ENCODE data around the gene TFRC.
A peak's percentile ranks its signal among the peaks of the same experiment; 100 is the strongest.
"Not testable (repeated sequence)": the region's sequence is repeated elsewhere in the genome, so short reads cannot be mapped to it uniquely, and the experiment has no call there.

TFRC gene

GRCh38 chr3:196081002-196081833 lies 672 bp downstream of the TFRC start:
- DNase-seq = peak; percentile 74

GRCh38 chr3:196080101-196080846 lies 1.6 kb downstream of the TFRC start:
- DNase-seq = not testable (repeated sequence)

- DNase-seq = no peak
These were observed 2.2 kb downstream of the TFRC start for GRCh38 chr3:196079682-196080081.

- no peak for DNase-seq
These were observed 6.9 kb downstream of the TFRC start for GRCh38 chr3:196075013-196075412.

GRCh38 chr3:196073255-196073753 lies 8.6 kb downstream of the TFRC start:
- DNase-seq = peak; percentile 72

GRCh38 chr3:196072313-196072712 lies 9.6 kb downstream of the TFRC start:
- DNase-seq = no peak

GRCh38 chr3:196068812-196069211 lies 13.1 kb downstream of the TFRC start:
- not testable (repeated sequence) for DNase-seq

- DNase-seq = no peak
These were observed 14.5 kb downstream of the TFRC start for GRCh38 chr3:196067439-196067838.

GRCh38 chr3:196063971-196064370 lies 17.9 kb downstream of the TFRC start:
- DNase-seq = no peak

- no peak for DNase-seq
These were observed 18.4 kb downstream of the TFRC start for GRCh38 chr3:196063456-196063855.

GRCh38 chr3:196063049-196063448 lies 18.8 kb downstream of the TFRC start:
- DNase-seq = no peak

- DNase-seq = no peak
These were observed 21.1 kb downstream of the TFRC start for GRCh38 chr3:196060834-196061233.

GRCh38 chr3:196057760-196058331 lies 24.0 kb downstream of the TFRC start:
- DNase-seq = no peak

- DNase-seq = not testable (repeated sequence)
These were observed 25.5 kb downstream of the TFRC start for GRCh38 chr3:196056371-196056770.

GRCh38 chr3:196055683-196056270 lies 26.1 kb downstream of the TFRC start:
- DNase-seq = no peak

GRCh38 chr3:196055240-196055639 lies 26.6 kb downstream of the TFRC start:
- DNase-seq = no peak

GRCh38 chr3:196054661-196055060 lies 27.2 kb downstream of the TFRC start:
- no peak for DNase-seq

GRCh38 chr3:196053487-196053886 lies 28.4 kb downstream of the TFRC start:
- DNase-seq = no peak

GRCh38 chr3:196051282-196052076 lies 30.4 kb downstream of the TFRC start:
- DNase-seq = no peak

- no peak for DNase-seq
These were observed 31.3 kb downstream of the TFRC start for GRCh38 chr3:196050597-196050996.

- DNase-seq = no peak
These were observed 32.2 kb downstream of the TFRC start for GRCh38 chr3:196049653-196050052.

- DNase-seq = no peak
These were observed 32.8 kb downstream of the TFRC start for GRCh38 chr3:196048922-196049598.
